ENCODE data around the gene CEPT1. TPM values are rescaled to one million over a fixed set of nuclear protein-coding genes. Genes with fewer than 3 reads are reported as not detected.

Gene CEPT1
- total RNA-seq, 4 donors from 2014 or later: 23.5 to 44.0 (median 31.8) TPM

DNA sequence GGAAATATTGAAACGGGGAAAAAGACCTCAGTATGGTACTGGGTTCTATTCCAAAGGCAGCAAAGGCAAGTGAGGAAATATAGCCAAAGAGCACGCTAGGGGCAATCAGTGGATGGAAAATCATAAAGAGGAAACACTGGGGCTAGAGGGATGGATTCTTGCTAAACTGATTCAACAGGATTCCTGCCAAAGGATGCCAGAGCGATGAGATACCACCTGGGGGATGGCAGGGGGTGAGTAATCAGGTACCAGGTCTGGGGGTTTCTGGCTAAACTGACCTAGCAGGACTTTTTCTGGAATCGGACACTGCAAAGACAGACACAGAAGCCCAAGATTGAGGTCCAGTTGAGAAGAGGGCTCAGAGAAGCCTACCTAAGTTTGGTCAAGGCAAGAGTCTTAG, 94.2 kb downstream of the CEPT1 start:
- intact Hi-C loops (cut with DNase I; ENCODE audit: low total_unique reads): no loop called here
- TF ChIP-seq POLR2A (IDR thresholded peaks at IDR 0.05): no peak
- no peak for TF ChIP-seq CTCF (IDR thresholded peaks at IDR 0.05)
- no peak overlapping the region for H3K4me3 ChIP-seq (ENCODE audit: low read depth, poor library complexity, severe bottlenecking)
- DNase-seq (ENCODE audit: low spot score in 2 of 2): no peak
- WGBS, 2 donors: 81 to 94% methylated on average over 4 of the region's 4 CpGs

Other genes with a start within 250 kb of the CEPT1 start
- gene LRIF1, start 176.3 kb upstream of the CEPT1 start, total RNA-seq: 10 to 100 TPM in 2 of 4 donors, 1 to 10 TPM in 2; 9.0 to 10.6 (median 9.6) TPM
- gene DRAM2, start 130 bp upstream of the CEPT1 start, total RNA-seq: 10 to 100 TPM; 26.8 to 45.0 (median 40.3) TPM
- gene DENND2D, start 60.4 kb downstream of the CEPT1 start, total RNA-seq: 10 to 100 TPM; 26.7 to 48.9 (median 33.6) TPM
- 10 to 100 TPM in 1 of 4 donors, 1 to 10 TPM in 2, not detected in 1; 2.2 to 15.8 (median 5.5) TPM for gene CHI3L2, start 87.5 kb downstream of the CEPT1 start, total RNA-seq
- not detected for gene CHIA, start 150.6 kb downstream of the CEPT1 start, total RNA-seq

Measured in lower leg skin (tissue), 4 donors.